ENCODE measurements around the gene LAMA2. TPM values are rescaled to one million over a fixed set of nuclear protein-coding genes. Genes with fewer than 3 reads are reported as not detected.

Gene LAMA2
- total RNA-seq, 1 experiment from 2014 or later: 0.28 TPM

- Histone ChIP-seq H3K4me1 (ENCODE audit: control insufficient read depth, insufficient read depth, low read length) (no peaks in the 10 kb centered on the region), H3K4me3 (ENCODE audit: low read depth in 2 of 2, low read length in 2 of 2) (no peak overlapping the region), H3K27me3 (ENCODE audit: control insufficient read depth, insufficient read depth, low read length) (no peaks in the 10 kb centered on the region), H3K36me3 (ENCODE audit: control insufficient read depth, insufficient read depth, low read length) (no peaks in the 10 kb centered on the region), H3K9me3 (ENCODE audit: control insufficient read depth, insufficient read depth, low read depth, low read length) (no peaks in the 10 kb centered on the region), H3K27ac (ENCODE audit: low read length) (no peak overlapping the region)
- no peak for DNase-seq (ENCODE audit: low read depth, low spot score)
- CTCF ChIA-PET: no interaction called here
- intact Hi-C loops (cut with micrococcal nuclease; ENCODE audit: unreplicated experiment) (no loop called here), in situ Hi-C loops (cut with HindIII; ENCODE audit: low pct_unique_long_range_greater_than_20kb, low sequenced_read_pairs) (no loop called here)
- no TSS peak for BruUV-seq (replicated peaks)
- no peak for ATAC-seq
- TF ChIP-seq REST (IDR thresholded peaks at IDR 0.05; ENCODE audit: insufficient read depth in 1 of 2, low read depth in 2 of 2, low read length in 1 of 2) (no peak), POLR2AphosphoS5 (IDR thresholded peaks at IDR 0.05; ENCODE audit: low read depth, low read length) (no peak), TCF7L2 (IDR thresholded peaks at IDR 0.05; ENCODE audit: low read depth, low read length) (no peak), SIN3A (IDR thresholded peaks at IDR 0.05; ENCODE audit: borderline replicate concordance, insufficient read depth, low read depth, low read length) (no peak), CTCF (IDR thresholded peaks at IDR 0.05) (no peak)
- POLR2A ChIA-PET: no interaction called here
Observed at GRCh38 chr6:128857806-128858205, 25.1 kb upstream of the LAMA2 start.

DNA sequence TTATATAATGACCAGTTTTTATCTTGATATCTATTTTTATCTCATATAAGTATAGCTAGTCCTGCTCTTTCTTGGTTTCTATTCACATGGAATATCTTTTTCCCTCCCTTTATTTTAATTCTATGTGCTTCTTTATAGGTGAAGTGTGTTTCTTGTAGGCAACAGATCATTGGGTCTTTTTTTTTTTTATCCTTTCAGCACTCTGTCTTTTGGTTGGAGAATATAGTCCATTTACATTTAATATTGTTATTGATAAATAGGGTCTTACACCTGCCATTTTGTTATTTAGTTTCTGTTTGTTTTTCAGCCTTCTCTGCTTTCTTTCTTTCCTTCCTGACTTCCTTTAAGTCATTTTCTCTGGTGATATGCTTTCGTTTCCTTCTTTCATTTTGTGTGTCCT is 22.2 kb upstream of the LAMA2 start:
- H3K4me3 ChIP-seq (ENCODE audit: low read depth in 2 of 2, low read length in 2 of 2): no peak overlapping the region
- CTCF ChIA-PET: no interaction called here
- no peaks in the 10 kb centered on the region for H3K4me1 ChIP-seq (ENCODE audit: control insufficient read depth, insufficient read depth, low read length)
- in situ Hi-C loops (cut with HindIII; ENCODE audit: low pct_unique_long_range_greater_than_20kb, low sequenced_read_pairs): no loop called here
- POLR2A ChIA-PET: no interaction called here
- no peaks in the 10 kb centered on the region for H3K9me3 ChIP-seq (ENCODE audit: control insufficient read depth, insufficient read depth, low read depth, low read length)
- DNase-seq (ENCODE audit: low read depth, low spot score) (no peak), ATAC-seq (no peak)
- intact Hi-C loops (cut with micrococcal nuclease; ENCODE audit: unreplicated experiment): no loop called here
- no TSS peak for BruUV-seq (replicated peaks)
- no peak overlapping the region for H3K27ac ChIP-seq (ENCODE audit: low read length)
- TF ChIP-seq SIN3A (IDR thresholded peaks at IDR 0.05; ENCODE audit: borderline replicate concordance, insufficient read depth, low read depth, low read length) (no peak), TCF7L2 (IDR thresholded peaks at IDR 0.05; ENCODE audit: low read depth, low read length) (no peak), CTCF (IDR thresholded peaks at IDR 0.05) (no peak), REST (IDR thresholded peaks at IDR 0.05; ENCODE audit: insufficient read depth in 1 of 2, low read depth in 2 of 2, low read length in 1 of 2) (no peak)
- no peaks in the 10 kb centered on the region for H3K36me3 ChIP-seq (ENCODE audit: control insufficient read depth, insufficient read depth, low read length)
- H3K27me3 ChIP-seq (ENCODE audit: control insufficient read depth, insufficient read depth, low read length): no peaks in the 10 kb centered on the region
